Sigmoid colon (tissue), 7 donors: ENCODE measurements around the gene HHAT. TPM values are rescaled to one million over a fixed set of nuclear protein-coding genes. Genes with fewer than 3 reads are reported as not detected.

Source experiments
- DNase-seq: peaks from one replicate; pipeline ENCODE4 v3.0.0-alpha.2; 2019
- H3K27ac ChIP-seq, 4 donors: fragments of 200-600 bp; sonication (generic); one replicate each; pipeline ENCODE4 v1.5.1; 2016 to 2019; ENCODE audit warnings: mild to moderate bottlenecking in 1 of 4
- H3K27me3 ChIP-seq, 3 donors: fragments of 200-600 bp; sonication (generic); one replicate each; pipeline ENCODE4 v1.5.1; 2019; ENCODE audit warnings: mild to moderate bottlenecking in 1 of 3
- H3K36me3 ChIP-seq, 4 donors: fragments of 200-600 bp; sonication (generic); one replicate each; pipeline ENCODE4 v1.5.1; 2016 to 2019
- H3K4me1 ChIP-seq, 4 donors: fragments of 200-600 bp; sonication (generic); one replicate each; pipeline ENCODE4 v1.5.1; 2017 to 2019
- H3K4me3 ChIP-seq, 4 donors: fragments of 200-600 bp; sonication (generic); one replicate each; pipeline ENCODE4 v1.5.1; 2017 to 2019; ENCODE audit warnings: mild to moderate bottlenecking in 2 of 4, moderate library complexity in 1 of 4
- H3K9me3 ChIP-seq, 4 donors: fragments of 200-600 bp in 3 of 4; sonication (generic) in 3 of 4; one replicate each; pipeline versions ENCODE4 v1.5.1 to v1.6.1; 2013 to 2019
- CTCF ChIP-seq, 4 experiments: fragments of 450-650 bp in 3 of 4; fragments of 200-600 bp in 1 of 4; IDR thresholded peaks; one replicate each; pipeline ENCODE4 v1.5.1; 2016 to 2019; ENCODE audit warnings: antibody characterized with exemption in 4 of 4, mild to moderate bottlenecking in 3 of 4, moderate library complexity in 2 of 4
- EP300 ChIP-seq, 4 donors: sonication (generic); formaldehyde crosslinking; IDR thresholded peaks; one replicate each; pipeline ENCODE4 v1.6.1; 2017; ENCODE audit warnings: antibody characterized with exemption in 4 of 4
- POLR2A ChIP-seq, 2 donors: fragments of 450-650 bp; IDR thresholded peaks; one replicate each; pipeline ENCODE4 v1.6.1; 2016; ENCODE audit warnings: antibody characterized with exemption in 2 of 2, mild to moderate bottlenecking in 2 of 2, moderate library complexity in 2 of 2
- POLR2AphosphoS5 ChIP-seq, 4 donors: sonication (generic); formaldehyde crosslinking; IDR thresholded peaks; one replicate each; pipeline ENCODE4 v1.6.1; 2017; ENCODE audit warnings: antibody characterized with exemption in 4 of 4
- WGBS, 2 donors: extraction: QIAGEN DNeasy Blood & Tissue Kit; methylation state at CpG; one replicate each; pipeline ENCODE4 v1.1.7; 2013; 5-methylcytosine and 5-hydroxymethylcytosine counted together
- intact Hi-C: fragments of 100-400 bp; cut with DNase I; formaldehyde crosslinking; loops from one replicate; pipeline ENCODE4 v1.15.1; 2023
- polyA plus RNA-seq, 3 donors: library from polyadenylated mRNA; stranded (reverse); fragments of 200-250 nt; gene quantifications; one replicate each; pipeline ENCODE4 v1.2.3, GENCODE V29; 2013
- total RNA-seq, 4 donors: library from RNA; depleted of rRNA; stranded (reverse); fragments of >200 nt; gene quantifications; one replicate each; pipeline ENCODE4 v1.1.0, GENCODE V29; 2016
- donor health status: healthy with polysubstance abuse.
- donor health status: Bipolar disorder and iron deficiency.
- donor health status: healthy.

Gene HHAT
- total and polyA plus RNA-seq, 7 donors: 0.46 to 6.4 (median 2.1) TPM

GRCh38 chr1:210438928-210439841, 110.5 kb downstream of the HHAT start:
- H3K9me3 ChIP-seq: no peaks in the 10 kb centered on the region
- H3K4me3 ChIP-seq: no peak overlapping the region
- DNase-seq: no peak
- no peaks in the 10 kb centered on the region for H3K4me1 ChIP-seq
- no peaks in the 10 kb centered on the region for H3K36me3 ChIP-seq
- no peak for TF ChIP-seq POLR2A (IDR thresholded peaks at IDR 0.05)
- H3K27me3 ChIP-seq: no peaks in the 10 kb centered on the region
- H3K27ac ChIP-seq: no peak overlapping the region
- 73 to 80% methylated on average over 7 of the region's 7 CpGs for WGBS, 2 donors
- intact Hi-C loops: no loop called here

- intact Hi-C loops: no loop called here
- TF ChIP-seq CTCF (IDR thresholded peaks at IDR 0.05): no peak
- TF ChIP-seq EP300 (IDR thresholded peaks at IDR 0.05): no peak
- no peak for TF ChIP-seq POLR2A (IDR thresholded peaks at IDR 0.05)
- TF ChIP-seq POLR2AphosphoS5 (IDR thresholded peaks at IDR 0.05): no peak
- no peaks in the 10 kb centered on the region for H3K4me1 ChIP-seq
- no peaks in the 10 kb centered on the region for H3K36me3 ChIP-seq
- no peaks in the 10 kb centered on the region for H3K27me3 ChIP-seq
- DNase-seq: no peak
- H3K4me3 ChIP-seq: no peak overlapping the region
- 91 to 92% methylated on average over 3 of the region's 3 CpGs for WGBS, 2 donors
- H3K9me3 ChIP-seq: no peaks in the 10 kb centered on the region
- H3K27ac ChIP-seq: no peak overlapping the region
These were observed 111.4 kb downstream of the HHAT start for GRCh38 chr1:210440081-210440480.

- Histone ChIP-seq H3K4me1 (no peaks in the 10 kb centered on the region), H3K36me3 (no peaks in the 10 kb centered on the region), H3K9me3 (no peaks in the 10 kb centered on the region), H3K27ac (no peak overlapping the region), H3K4me3 (no peak overlapping the region), H3K27me3 (no peaks in the 10 kb centered on the region)
- intact Hi-C loops: no loop called here
- DNase-seq: no peak
- no peak for TF ChIP-seq EP300 (IDR thresholded peaks at IDR 0.05)
- no peak for TF ChIP-seq CTCF (IDR thresholded peaks at IDR 0.05)
- TF ChIP-seq POLR2AphosphoS5 (IDR thresholded peaks at IDR 0.05): no peak
- no peak for TF ChIP-seq POLR2A (IDR thresholded peaks at IDR 0.05)
- WGBS, 2 donors: 96% methylated on average over 1 of the region's 1 CpG
These were observed 112.3 kb downstream of the HHAT start for GRCh38 chr1:210441028-210441427.

DNA sequence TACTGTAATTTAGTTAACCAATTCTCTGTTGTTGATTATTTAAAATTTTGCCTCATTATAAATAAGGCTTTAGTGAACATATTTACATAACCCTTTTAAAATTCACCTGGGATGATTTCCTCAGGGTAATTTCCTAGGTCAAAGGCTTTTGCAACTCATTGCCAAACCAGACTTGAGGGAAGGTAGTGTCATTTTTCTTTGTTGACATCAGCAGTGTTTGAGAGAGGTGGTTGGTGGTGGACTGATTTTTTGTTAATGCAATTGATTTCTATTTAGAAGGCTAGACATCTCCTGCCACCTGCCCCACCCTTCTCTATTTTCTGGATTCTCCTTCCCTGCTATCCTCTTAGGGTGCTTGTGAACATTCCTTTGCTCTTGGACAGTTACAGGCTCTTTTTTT, 116.8 kb downstream of the HHAT start:
- no peaks in the 10 kb centered on the region for H3K4me1 ChIP-seq
- no peak overlapping the region for H3K4me3 ChIP-seq
- H3K9me3 ChIP-seq: no peaks in the 10 kb centered on the region
- H3K27me3 ChIP-seq: no peaks in the 10 kb centered on the region
- H3K36me3 ChIP-seq: no peaks in the 10 kb centered on the region
- intact Hi-C loops: no loop called here
- H3K27ac ChIP-seq: no peak overlapping the region
- no peak for DNase-seq
- TF ChIP-seq POLR2A (IDR thresholded peaks at IDR 0.05): no peak
- TF ChIP-seq EP300 (IDR thresholded peaks at IDR 0.05): no peak
- TF ChIP-seq CTCF (IDR thresholded peaks at IDR 0.05): no peak
- no peak for TF ChIP-seq POLR2AphosphoS5 (IDR thresholded peaks at IDR 0.05)

DNA sequence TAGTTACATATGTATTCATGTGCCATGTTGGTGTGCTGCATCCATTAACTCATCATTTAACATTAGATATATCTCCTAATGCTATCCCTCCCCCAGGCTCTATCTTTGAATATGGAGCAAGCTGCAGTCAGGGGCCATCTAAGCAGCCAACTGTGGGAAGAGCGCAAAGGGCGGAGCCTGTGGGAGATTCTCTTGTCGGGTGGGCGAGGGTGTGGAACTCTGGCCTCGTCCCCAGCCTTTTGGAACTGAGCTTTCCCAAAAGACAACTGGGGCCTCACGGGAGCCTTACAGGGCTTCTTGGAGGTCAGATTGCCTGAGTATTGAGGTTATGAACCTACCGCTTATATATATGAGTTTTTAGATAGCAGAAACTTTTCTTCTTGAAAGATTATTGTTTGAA, 117.2 kb downstream of the HHAT start:
- Histone ChIP-seq H3K36me3 (no peaks in the 10 kb centered on the region), H3K27ac (no peak overlapping the region), H3K4me1 (no peaks in the 10 kb centered on the region), H3K4me3 (no peak overlapping the region), H3K9me3 (no peaks in the 10 kb centered on the region), H3K27me3 (no peaks in the 10 kb centered on the region)
- TF ChIP-seq CTCF (IDR thresholded peaks at IDR 0.05): no peak
- no peak for TF ChIP-seq POLR2A (IDR thresholded peaks at IDR 0.05)
- no peak for TF ChIP-seq POLR2AphosphoS5 (IDR thresholded peaks at IDR 0.05)
- no peak for TF ChIP-seq EP300 (IDR thresholded peaks at IDR 0.05)
- no peak for DNase-seq
- WGBS, 2 donors: 91 to 92% methylated on average over 7 of the region's 7 CpGs
- intact Hi-C loops: no loop called here
